Vagina (tissue), 2 donors: ENCODE data around the gene NINL.

Source experiments
- POLR2A ChIP-seq, 2 donors: fragments of 450-650 bp; IDR thresholded peaks; one replicate each; pipeline ENCODE4 v1.6.1; 2017; ENCODE audit warnings: antibody characterized with exemption in 2 of 2, mild to moderate bottlenecking in 2 of 2, moderate library complexity in 2 of 2
- POLR2AphosphoS5 ChIP-seq, 2 donors: sonication (generic); formaldehyde crosslinking; IDR thresholded peaks; one replicate each; pipeline ENCODE4 v1.9.0; 2017; ENCODE audit warnings: antibody characterized with exemption in 2 of 2, mild to moderate bottlenecking in 2 of 2, low read depth in 1 of 2; ENCODE audit not compliant: insufficient read depth in 1 of 2
- TF ChIP-seq, protein P1 (sequence below), 3 experiments: fragments of 450-650 bp in 2 of 3; fragments of 200-600 bp in 1 of 3; sonication (generic) in 1 of 3; IDR thresholded peaks; one replicate each; pipeline ENCODE4 v1.5.1; 2017 to 2019; ENCODE audit warnings: antibody characterized with exemption in 3 of 3, mild to moderate bottlenecking in 2 of 3, moderate library complexity in 2 of 3

GRCh38 chr20:25470045-25470444, 115.3 kb downstream of the NINL start:
- TF ChIP-seq POLR2A (IDR thresholded peaks at IDR 0.05) = no peak
- TF ChIP-seq, protein P1, sequence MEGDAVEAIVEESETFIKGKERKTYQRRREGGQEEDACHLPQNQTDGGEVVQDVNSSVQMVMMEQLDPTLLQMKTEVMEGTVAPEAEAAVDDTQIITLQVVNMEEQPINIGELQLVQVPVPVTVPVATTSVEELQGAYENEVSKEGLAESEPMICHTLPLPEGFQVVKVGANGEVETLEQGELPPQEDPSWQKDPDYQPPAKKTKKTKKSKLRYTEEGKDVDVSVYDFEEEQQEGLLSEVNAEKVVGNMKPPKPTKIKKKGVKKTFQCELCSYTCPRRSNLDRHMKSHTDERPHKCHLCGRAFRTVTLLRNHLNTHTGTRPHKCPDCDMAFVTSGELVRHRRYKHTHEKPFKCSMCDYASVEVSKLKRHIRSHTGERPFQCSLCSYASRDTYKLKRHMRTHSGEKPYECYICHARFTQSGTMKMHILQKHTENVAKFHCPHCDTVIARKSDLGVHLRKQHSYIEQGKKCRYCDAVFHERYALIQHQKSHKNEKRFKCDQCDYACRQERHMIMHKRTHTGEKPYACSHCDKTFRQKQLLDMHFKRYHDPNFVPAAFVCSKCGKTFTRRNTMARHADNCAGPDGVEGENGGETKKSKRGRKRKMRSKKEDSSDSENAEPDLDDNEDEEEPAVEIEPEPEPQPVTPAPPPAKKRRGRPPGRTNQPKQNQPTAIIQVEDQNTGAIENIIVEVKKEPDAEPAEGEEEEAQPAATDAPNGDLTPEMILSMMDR (IDR thresholded peaks at IDR 0.05) = peak in 1 of 3 experiments; percentile 16
- no peak for TF ChIP-seq POLR2AphosphoS5 (IDR thresholded peaks at IDR 0.05; ENCODE audit: insufficient read depth in 1 of 2, low read depth in 1 of 2)
